ENCODE results near the gene WNT11. TPM values are rescaled to one million over a fixed set of nuclear protein-coding genes. Genes with fewer than 3 reads are reported as not detected.
A peak's percentile ranks its signal among the peaks of the same experiment; 100 is the strongest.

The WNT11 gene
- total RNA-seq, 4 donors from 2014 or later, result 6.6 to 7.5 (median 6.9) TPM

DNA sequence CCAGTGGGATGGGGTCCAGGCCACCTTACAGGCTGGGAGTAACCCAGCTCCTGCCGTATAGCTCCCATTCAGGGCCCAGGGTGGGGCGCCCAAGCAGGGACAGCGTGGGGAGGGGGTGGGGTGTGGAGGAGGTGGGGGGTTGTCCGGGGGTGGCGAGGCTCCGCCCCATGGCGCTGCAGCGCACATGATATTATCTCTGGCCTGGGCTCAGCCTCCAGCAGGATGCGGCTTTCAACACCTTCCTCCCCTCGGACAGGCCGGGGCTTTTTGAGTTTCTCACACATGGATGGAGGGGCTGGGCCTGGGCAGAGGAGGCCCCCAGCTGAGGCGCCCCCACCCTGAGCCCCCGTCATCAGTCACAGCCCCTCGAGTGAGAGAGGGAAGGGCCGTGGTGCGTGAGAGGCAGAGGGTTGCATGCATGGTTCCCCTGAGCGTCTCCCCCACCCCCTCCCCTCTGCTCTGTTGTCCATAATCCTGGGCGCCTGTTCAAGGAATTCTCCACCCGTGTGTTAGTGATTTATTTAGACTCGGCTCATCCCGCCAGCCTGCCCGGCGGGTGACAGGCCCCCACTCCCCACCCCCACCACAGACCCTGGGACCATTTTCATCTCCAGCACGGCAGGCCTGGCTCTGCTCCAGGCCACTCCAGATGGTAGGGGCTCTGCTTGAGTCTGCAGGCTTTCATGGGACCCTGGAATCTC is 44.9 kb downstream of the WNT11 start:
- no peak overlapping the region for H3K27ac ChIP-seq
- no peaks in the 10 kb centered on the region for H3K9me3 ChIP-seq
- no peak for DNase-seq
- H3K4me3 ChIP-seq, result no peak overlapping the region
- H3K4me1 ChIP-seq, result peaks cover 0 to 5% (median 0%) of the 10 kb centered on the region in 4 donors
- H3K27me3 ChIP-seq, result no peaks in the 10 kb centered on the region
- TF ChIP-seq POLR2A (IDR thresholded peaks at IDR 0.05) (no peak), CTCF (IDR thresholded peaks at IDR 0.05) (no peak)
- H3K36me3 ChIP-seq, result no peaks in the 10 kb centered on the region

DNA sequence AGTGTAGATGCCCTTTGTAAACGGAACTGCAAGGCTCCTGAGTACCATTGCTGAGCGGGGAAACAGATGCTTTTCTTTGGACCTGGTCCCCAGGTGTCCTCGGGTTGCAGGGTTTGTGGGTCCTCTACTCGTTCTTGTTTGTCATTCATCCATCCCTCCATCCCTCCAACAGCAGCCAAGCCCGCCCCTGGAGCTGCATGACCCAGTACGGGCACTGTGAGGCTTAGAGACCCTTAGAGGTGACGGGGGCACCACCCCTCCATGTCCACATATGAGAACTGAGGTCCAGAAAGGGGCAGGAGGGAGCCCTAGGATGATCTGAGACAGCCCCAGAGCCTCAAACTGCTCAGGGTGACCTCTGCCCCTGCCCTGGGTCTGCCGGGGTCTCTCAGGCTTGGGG is 45.4 kb downstream of the WNT11 start:
- Histone ChIP-seq H3K27me3 (no peaks in the 10 kb centered on the region), H3K4me1 (peaks cover 0 to 5% (median 0%) of the 10 kb centered on the region in 4 donors), H3K36me3 (no peaks in the 10 kb centered on the region), H3K9me3 (no peaks in the 10 kb centered on the region), H3K27ac (no peak overlapping the region), H3K4me3 (no peak overlapping the region)
- TF ChIP-seq POLR2A (IDR thresholded peaks at IDR 0.05), result no peak
- TF ChIP-seq CTCF (IDR thresholded peaks at IDR 0.05), result no peak
- DNase-seq, result no peak

- no peak for DNase-seq
- TF ChIP-seq CTCF (IDR thresholded peaks at IDR 0.05) (no peak), POLR2A (IDR thresholded peaks at IDR 0.05) (no peak)
- no peaks in the 10 kb centered on the region for H3K27me3 ChIP-seq
These were observed 46.2 kb downstream of the WNT11 start for GRCh38 chr11:76159983-76160661.

DNA sequence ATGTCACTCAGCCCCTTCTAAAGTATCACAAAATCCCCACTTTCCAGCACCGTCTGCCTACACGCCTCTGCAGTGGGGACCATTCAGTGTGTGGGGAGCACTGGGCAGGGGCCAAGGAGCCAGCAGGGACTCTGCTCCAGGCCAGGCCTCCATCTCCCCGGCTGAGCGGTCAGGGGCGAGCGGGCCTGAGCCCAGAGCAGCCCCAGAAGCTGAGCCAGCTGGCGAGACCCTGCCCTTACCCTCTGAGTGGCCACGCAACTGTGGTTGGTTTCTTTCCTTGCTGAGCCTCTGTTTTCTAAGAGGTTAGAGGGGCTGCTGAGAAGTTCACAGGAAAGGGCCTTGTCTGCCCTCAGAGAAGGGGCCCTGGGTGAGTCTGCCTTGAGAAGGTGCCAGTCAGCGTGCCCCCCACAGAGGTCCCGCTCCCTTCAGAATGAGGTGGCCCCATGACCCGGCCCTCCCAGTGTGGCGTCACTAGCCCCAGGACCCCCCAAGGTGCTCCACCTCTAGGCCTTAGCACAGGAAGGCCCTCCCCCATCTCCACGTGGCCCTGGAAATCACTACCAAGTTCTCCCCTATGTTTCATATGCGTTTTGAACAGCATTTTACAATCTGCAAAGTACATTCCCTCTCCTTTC is 46.9 kb downstream of the WNT11 start:
- peaks cover 0 to 5% (median 0%) of the 10 kb centered on the region in 4 donors for H3K4me1 ChIP-seq
- no peak for TF ChIP-seq POLR2A (IDR thresholded peaks at IDR 0.05)
- no peak overlapping the region for H3K27ac ChIP-seq
- no peaks in the 10 kb centered on the region for H3K36me3 ChIP-seq
- H3K27me3 ChIP-seq, result no peaks in the 10 kb centered on the region
- DNase-seq, result no peak
- no peaks in the 10 kb centered on the region for H3K9me3 ChIP-seq
- no peak overlapping the region for H3K4me3 ChIP-seq

More at GRCh38 chr11:76159983-76160661, 46.2 kb downstream of the WNT11 start:
- Histone ChIP-seq H3K9me3 (no peaks in the 10 kb centered on the region), H3K4me3 (no peak overlapping the region), H3K4me1 (peaks cover 0 to 5% (median 0%) of the 10 kb centered on the region in 4 donors), H3K27ac (no peak overlapping the region), H3K36me3 (no peaks in the 10 kb centered on the region)

DNA sequence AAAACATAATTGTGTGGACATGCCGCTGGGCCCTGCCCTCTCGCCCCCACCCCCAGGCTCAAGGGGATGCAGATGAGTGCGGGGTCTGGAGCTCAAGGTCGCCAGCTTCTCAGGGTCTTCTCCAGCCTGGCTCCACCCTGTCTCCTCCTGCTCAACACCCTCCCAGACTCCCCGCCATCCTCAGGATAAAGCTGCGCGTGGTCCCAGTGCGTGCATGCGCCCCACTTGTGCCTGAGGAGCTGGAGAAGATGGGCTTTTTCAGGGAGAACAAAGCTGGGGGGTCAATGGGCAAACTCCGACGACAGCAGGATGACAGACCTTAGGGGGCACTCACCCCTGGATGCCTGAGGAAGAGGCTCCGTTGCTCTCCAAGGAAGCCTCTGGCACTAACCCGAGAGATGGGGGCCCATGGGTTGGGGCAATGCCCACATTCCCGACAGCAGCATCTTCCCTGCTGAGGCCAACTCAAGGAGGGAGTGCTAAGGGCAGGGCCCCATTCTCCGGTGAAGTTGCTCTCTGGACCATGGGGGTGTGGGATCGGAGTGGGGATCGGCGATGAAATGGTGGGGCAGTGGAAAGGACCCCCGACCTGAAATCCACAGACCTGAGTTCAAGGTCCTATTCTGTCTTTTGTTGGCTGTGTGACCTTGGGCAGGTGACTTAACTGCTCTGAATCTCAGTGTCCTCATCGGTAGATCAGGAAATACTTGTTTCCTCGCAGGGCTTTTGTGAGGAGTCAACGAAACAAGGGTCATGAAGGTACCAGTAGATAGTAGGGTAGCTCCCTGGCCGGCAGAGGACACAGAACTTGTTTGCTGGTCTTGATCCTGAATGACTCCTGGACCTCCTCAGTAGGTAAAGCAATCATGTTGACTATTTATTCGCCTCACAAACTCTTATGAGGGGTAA is 47.7 kb downstream of the WNT11 start:
- peak in 1 of 3 donors; percentile 37 for DNase-seq
- H3K27me3 ChIP-seq, result no peaks in the 10 kb centered on the region
- TF ChIP-seq CTCF (IDR thresholded peaks at IDR 0.05) (no peak), POLR2A (IDR thresholded peaks at IDR 0.05) (no peak)
- no peaks in the 10 kb centered on the region for H3K9me3 ChIP-seq
- H3K4me3 ChIP-seq, result no peak overlapping the region
- no peaks in the 10 kb centered on the region for H3K36me3 ChIP-seq
- H3K4me1 ChIP-seq, result peaks cover 0 to 5% (median 0%) of the 10 kb centered on the region in 4 donors
- H3K27ac ChIP-seq, result no peak overlapping the region
